PC-3 (cell line): Measurements from ENCODE around the gene STOX2.

ENCODE experiments used
- EZH2phosphoT487 ChIP-seq: fragments of 300-600 bp; sonication (generic); IDR thresholded peaks from 2 replicates; pipeline ENCODE4 v1.6.1; 2018; ENCODE audit warnings: mild to moderate bottlenecking, antibody characterized with exemption, low read length, borderline replicate concordance
- TF ChIP-seq, protein P1 (sequence below): fragments of 300-600 bp; sonication (generic); conservative IDR thresholded peaks from 2 replicates; pipeline ENCODE4 v1.5.1; 2017; ENCODE audit warnings: antibody characterized with exemption, low read depth, mild to moderate bottlenecking, low read length

DNA sequence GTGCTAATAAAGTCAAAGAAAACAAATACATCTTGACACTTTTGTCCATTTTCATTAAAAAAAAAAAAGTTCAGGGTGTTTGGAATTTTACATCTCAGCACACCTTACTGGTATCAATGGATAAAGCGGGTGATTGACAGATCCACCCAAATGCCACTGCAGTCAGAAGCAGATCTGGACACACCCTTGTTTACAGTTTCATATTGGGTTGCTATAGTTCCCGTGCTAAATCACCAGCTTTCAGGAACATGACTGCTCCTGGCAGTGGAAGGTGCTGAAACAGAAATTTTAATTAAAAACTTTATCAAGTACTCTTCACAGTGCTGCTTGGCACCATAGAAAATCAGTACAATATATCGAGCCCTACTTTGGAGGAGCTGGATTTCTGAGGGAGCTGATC lies 116.3 kb downstream of the STOX2 start:
- TF ChIP-seq, protein P1, sequence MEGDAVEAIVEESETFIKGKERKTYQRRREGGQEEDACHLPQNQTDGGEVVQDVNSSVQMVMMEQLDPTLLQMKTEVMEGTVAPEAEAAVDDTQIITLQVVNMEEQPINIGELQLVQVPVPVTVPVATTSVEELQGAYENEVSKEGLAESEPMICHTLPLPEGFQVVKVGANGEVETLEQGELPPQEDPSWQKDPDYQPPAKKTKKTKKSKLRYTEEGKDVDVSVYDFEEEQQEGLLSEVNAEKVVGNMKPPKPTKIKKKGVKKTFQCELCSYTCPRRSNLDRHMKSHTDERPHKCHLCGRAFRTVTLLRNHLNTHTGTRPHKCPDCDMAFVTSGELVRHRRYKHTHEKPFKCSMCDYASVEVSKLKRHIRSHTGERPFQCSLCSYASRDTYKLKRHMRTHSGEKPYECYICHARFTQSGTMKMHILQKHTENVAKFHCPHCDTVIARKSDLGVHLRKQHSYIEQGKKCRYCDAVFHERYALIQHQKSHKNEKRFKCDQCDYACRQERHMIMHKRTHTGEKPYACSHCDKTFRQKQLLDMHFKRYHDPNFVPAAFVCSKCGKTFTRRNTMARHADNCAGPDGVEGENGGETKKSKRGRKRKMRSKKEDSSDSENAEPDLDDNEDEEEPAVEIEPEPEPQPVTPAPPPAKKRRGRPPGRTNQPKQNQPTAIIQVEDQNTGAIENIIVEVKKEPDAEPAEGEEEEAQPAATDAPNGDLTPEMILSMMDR = no peak
- no peak for TF ChIP-seq EZH2phosphoT487
